Skin of body (tissue), 2 donors: ENCODE results near the gene PACSIN1. TPM values are rescaled to one million over a fixed set of nuclear protein-coding genes. Genes with fewer than 3 reads are reported as not detected.

Experiments used
- DNase-seq: peaks from one replicate; lab custom pipeline; 2025; lab: John Stamatoyannopoulos, UW
- total RNA-seq: library from RNA; depleted of rRNA; stranded (reverse); fragments of >200 nt; gene quantifications from one replicate; pipeline ENCODE4 v1.2.3, GENCODE V29; 2014

PACSIN1 gene
- total RNA-seq, 1 donor from 2014 or later = not detected

GRCh38 chr6:34514112-34514511 lies 48.2 kb downstream of the PACSIN1 start:
- DNase-seq = no peak

- no peak for DNase-seq
Observed at GRCh38 chr6:34514593-34515472, 49.0 kb downstream of the PACSIN1 start.

- DNase-seq = no peak
Observed at GRCh38 chr6:34515473-34516387, 49.9 kb downstream of the PACSIN1 start.

- DNase-seq = no peak
Observed at GRCh38 chr6:34516391-34517324, 50.8 kb downstream of the PACSIN1 start.

- DNase-seq = no peak
Observed at GRCh38 chr6:34517461-34517881, 51.6 kb downstream of the PACSIN1 start.

GRCh38 chr6:34517966-34518365 lies 52.1 kb downstream of the PACSIN1 start:
- DNase-seq = no peak

- DNase-seq = no peak
Observed at GRCh38 chr6:34518669-34519365, 52.9 kb downstream of the PACSIN1 start.

- DNase-seq = no peak
Observed at GRCh38 chr6:34519971-34520644, 54.2 kb downstream of the PACSIN1 start.

GRCh38 chr6:34520645-34521462 lies 55.0 kb downstream of the PACSIN1 start:
- DNase-seq = no peak

- no peak for DNase-seq
Observed at GRCh38 chr6:34521463-34522285, 55.8 kb downstream of the PACSIN1 start.

GRCh38 chr6:34522761-34523160 lies 56.9 kb downstream of the PACSIN1 start:
- no peak for DNase-seq

- no peak for DNase-seq
Observed at GRCh38 chr6:34523441-34524206, 57.7 kb downstream of the PACSIN1 start.

- DNase-seq = no peak
Observed at GRCh38 chr6:34524499-34524898, 58.6 kb downstream of the PACSIN1 start.

GRCh38 chr6:34524971-34525370 lies 59.1 kb downstream of the PACSIN1 start:
- no peak for DNase-seq

- no peak for DNase-seq
Observed at GRCh38 chr6:34525431-34526175, 59.7 kb downstream of the PACSIN1 start.

- no peak for DNase-seq
Observed at GRCh38 chr6:34526241-34526972, 60.5 kb downstream of the PACSIN1 start.
